SKM-1 (cell line): ENCODE results near the gene CD99.
"Not testable (repeated sequence)": the region's sequence is repeated elsewhere in the genome, so short reads cannot be mapped to it uniquely, and the experiment has no call there.

ENCODE experiments used
- DNase-seq: peaks from one replicate; lab custom pipeline; 2025; ENCODE audit not compliant: unreplicated experiment; lab: John Stamatoyannopoulos, UW

The CD99 gene

DNA sequence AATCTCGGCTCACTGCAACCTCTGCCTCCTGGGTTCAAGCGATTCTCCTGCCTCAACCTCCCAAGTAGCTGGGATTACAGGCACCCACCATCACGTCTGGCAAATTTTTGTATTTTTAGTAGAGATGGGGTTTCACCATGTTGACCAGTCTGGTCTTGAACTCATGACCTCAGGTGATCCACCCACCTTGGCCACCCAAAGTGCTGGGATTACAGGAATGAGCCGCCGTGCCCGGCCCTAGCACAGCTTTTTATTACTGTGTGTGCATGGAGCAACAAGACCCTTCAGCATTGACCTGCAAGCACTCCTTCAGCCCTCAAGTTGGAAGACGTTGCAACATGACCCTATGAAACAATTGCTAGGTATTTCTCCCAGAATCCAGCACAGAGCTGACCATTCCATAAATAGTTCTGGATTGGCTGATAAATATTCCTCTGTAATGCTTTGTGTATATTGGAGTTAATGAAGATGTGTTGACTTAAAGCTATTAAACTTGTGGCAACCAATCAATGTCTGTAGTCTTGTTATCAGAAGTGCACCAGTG, 15.4 kb upstream of the CD99 start:
- DNase-seq, result not testable (repeated sequence)

DNA sequence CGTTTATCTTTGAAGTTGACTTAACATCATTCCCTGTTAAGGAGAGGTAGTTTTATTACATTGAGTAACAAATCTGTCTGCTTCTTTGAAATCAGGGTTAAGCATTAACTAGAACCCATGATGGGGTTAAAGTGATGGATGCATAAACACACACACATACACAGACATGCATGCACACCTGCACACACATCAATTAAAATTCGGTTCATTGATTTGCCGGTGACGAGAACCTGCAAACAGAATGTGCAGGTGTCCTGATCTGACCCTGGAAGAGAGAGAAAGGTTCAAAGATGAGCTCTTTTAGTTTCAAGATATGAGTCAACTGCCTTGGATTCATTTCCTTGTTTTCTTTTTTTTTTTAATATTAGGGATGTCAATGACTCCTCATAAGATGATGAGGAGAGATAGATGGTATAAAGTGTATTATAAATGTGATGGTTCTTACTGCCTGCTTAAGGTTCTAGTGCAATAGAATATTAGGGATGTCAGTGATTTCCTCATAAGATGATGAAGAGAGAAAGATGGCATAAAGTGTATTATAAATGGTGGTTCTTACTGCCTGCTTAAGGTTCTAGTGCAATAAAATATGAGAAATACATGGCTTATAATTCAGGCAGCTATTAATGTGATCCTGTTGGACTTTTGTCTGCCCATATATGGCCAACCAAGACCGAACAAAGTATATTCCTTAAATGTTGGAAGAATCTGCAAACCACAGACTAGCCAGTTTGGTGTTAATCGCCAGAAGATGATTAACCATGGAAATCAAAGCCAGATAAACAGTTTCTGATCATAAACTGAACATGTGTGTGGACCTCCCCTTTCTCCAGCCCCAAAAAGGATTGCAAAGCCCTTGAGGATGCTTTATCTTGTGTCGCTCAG, 14.1 kb upstream of the CD99 start:
- DNase-seq, result no peak

DNA sequence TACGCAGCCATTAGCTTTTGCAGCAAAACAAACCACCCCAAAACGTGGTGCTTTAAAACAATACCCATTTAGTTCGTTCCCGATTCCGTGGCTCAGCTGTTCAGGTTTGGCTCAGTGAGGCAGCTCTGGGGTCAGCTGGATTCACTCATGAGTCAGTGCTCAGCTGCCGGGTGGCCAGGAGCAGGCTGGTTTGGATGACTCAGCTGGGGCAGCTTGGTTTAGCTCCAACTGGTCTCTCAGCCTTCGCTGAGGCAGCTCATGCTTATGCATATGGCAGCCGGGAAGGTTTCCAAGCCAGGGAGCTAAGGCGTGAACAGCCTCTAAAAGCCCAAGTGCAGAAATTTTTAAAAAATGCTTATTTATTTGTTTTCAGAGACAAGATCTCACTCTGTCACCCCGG, 13.3 kb upstream of the CD99 start:
- DNase-seq, result no peak

DNA sequence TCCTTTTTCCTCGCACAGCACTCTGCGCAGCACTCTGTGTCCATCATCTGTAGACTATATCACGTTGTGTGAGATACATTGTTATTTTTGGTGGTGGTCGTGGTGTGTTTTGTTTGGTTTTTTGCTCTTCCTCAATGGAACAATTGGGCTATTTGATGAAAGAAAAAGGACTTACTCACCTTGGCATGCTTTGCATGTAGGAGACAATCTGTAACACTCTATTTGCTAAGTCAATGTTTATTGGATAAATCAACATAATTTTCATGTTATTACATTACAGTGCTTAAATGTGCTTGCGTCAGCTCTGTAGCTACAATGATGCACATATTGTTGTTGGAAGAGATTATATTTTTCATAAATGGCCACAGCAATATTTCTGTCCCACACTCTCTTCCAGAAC, 12.5 kb upstream of the CD99 start:
- DNase-seq, result no peak

DNA sequence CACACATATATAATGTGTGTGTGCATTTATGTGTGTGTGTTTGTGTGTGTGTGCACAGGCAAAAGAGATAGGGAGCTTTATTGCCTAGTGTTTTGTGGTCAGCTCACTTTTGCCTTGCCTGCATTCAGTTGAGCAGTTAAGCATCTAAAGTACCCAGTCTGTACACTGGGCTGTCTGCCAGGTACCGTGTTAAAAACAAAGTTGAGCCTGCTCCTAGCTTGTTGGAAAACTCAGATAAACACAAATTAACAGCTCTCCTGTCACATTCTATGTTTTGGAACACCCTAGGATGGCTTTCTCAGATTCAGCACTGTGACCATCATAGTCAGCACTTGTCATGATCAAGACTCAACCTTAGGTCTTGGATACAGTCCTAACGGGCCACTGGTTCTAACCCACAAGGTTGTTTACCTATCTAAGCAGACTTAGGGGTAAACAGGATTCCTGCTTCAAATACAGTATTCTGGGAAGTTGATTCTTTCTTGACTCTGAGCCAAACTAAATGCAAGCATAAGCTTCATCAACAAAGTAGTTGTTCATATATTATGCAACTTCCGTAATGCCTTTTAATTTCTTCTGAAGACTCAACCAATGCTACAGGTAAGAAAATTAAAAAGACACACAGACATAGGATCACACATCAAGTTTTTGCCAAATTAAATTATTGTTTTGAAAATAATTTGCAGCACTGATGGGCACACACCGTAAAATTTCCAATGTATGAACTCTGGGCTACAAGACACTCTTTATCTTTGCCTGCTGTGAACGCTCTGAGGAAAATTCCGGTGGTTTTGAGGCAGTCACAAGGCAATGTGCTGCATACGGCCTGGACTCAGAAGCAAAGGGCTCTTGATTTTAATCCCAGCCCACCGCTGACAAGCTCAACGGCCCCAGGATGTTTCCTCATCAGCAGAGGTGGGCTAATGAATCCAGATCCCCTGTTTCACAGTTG, 11.3 kb upstream of the CD99 start:
- no peak for DNase-seq

DNA sequence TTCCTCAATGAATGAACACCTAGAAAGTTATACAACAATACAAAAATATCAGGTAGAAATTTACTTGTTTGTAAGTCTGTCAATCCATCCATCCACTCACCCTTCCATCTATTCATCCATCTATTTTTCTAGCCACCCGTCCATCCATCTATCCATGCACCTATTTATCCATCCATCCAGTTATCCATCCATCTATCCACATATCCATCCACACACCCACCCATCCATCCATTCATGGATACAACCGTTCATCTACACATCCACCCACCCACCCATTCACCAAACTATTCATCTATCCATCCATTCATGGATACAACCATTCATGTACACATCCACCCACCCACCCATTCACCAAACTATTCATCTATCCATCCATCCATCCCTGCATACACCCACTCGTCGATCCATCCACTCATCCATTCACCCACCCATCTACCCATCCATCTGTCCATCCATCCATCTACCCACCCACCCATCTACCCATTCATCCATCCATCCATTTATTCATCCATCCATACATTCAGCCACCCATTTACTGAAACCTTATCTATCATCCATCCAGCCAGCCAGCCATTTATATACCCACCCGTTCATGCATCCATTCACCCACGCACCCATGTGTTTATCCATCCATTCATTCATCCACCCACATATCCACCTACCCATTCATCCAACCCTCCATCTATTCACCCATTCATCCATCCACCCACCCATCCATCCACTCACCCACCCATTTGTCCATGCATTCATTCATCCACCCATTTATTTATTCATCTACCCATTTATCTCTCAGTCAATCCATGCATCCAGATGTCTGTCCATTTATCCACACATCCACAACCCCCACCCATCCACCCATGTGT, 10.4 kb upstream of the CD99 start:
- no peak for DNase-seq

DNA sequence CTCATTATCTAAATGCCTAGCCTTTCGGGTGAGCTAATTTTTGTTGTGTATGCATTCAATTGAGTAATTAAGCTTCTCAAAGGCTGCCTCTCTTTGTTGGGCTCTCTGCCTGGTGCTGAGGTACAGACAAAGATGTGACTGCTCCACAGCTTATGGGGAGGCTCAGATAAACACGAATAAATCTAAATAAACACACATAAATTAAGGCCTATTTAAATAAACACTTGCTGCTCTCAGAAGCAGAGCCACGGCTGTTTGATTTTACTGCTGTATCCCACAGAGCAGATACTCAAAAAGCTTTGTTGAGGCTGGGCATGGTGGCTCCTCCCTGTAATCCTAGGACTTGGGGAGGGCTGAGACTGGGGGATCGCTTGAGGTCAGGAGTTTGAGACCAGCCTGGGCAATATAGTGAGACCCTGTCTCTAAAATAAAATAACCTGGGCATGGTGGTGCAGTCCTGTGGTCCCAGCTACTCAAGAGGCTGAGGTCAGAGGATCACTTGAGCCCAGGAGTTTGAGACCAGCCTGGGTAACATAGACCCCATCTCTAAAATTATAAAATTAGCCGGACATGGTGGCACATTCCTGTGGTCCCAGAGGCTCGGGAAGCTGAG, 8.4 kb upstream of the CD99 start:
- DNase-seq, result no peak

DNA sequence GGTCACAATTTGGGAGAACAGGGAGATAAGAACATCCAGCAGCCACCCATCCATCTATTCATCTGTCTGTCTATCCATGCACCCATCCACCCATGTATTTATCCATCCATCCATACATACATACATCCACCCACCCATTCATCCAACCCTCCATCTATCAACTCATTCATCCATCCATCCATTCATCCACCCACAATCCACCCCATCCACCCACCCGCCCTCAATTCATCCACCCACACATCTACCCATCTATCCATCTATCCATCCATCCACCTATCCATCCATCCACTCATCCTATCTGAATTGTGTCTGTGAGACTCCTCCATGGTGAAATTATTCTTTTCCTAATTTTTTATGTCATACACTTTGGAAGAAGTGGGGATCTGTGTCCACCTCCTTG, 6.8 kb upstream of the CD99 start:
- DNase-seq, result no peak

DNA sequence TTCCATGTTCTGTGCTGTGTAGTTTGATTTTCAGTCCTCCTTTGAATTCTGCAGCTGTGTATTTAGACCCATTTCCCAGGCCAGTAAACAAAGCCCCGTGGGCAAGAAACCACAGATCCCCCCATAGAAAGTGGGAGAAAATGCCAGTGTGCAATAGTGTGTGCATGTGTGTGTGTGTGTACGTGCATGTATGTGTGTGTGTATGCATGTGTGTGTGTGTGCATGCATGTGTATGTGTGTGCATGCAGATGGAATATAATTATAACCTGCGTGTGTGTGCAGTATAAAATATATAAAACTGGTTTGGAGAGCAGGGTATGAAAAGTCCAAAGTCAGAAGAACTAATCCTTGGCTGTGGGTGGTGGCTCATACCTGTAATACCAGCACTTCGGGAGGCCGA, 5.2 kb upstream of the CD99 start:
- DNase-seq, result no peak

DNA sequence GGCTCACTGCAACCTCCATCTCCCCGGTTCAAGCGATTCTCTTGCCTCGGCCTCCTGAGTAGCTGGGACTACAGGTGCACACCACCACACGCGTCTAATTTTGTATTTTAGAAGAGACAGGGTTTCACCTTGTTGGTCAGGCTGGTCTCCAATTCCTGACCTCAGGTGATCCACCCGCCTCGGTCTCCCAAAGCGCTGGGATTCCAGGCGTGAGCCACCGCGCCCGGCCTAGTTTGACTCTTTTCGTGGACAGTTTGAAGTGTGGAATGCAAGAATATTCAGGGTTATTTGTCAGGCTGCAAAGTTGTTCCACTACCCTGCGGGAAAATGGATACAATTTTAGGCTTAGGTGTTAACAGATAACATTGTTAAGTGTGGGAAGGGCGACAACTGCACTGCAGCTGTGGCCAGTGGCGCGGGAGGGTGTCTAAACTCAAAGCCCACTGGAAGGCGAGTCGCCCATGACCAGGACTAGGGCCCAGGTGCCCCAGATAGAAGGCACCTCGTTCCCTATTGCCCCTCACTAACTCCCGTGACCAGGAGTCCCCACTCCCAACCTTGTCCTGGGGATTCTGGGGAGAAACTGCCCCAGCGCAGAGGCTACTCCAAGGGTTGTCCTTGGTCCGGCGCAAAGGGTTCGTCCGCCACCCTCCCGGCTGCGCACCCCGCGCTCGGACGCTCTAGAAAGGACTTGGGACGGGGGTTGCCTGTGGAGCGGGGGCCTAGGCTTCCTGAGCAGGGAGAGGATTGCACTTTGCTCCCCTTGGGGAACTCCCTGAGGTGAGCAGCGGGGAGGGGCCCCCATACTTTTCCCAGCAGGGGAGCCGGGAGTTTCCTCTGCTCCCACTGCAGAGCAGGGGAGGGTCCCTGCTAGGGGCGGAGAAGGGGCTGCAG, 1.1 kb upstream of the CD99 start:
- DNase-seq, result no peak

DNA sequence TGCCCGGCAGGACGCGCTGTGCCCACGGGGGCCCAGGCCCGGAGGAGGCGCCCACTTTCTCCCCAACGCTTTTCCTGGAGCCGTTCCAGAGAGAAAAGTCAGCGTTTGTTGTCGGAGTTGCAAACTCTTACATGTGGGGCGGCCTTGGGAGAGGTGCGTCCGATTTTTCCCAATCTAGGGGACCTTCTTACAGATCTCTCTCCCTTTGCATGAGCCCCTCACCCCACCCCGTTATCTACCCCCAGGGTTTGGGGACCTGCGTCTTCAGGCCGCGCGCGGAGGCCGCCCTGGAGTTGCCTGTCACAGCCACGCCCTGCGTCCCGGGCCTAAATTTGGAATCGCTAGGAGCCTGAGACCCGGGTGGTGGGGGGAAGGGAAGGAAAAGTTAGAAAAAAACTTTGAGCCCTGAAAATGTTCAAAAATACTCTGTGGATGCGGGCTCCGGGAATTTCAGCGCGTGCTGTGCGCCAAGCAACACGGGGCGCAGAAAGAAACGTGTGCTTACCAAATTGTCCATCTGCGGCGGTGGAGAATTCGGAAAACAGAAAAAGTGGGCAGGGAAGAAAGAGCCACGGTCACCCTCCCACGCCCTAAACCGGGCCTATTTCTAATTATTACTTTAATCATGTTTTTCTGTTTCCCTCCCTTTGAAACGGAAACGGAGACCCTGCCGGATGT, 587 bp downstream of the CD99 start:
- no peak for DNase-seq

DNA sequence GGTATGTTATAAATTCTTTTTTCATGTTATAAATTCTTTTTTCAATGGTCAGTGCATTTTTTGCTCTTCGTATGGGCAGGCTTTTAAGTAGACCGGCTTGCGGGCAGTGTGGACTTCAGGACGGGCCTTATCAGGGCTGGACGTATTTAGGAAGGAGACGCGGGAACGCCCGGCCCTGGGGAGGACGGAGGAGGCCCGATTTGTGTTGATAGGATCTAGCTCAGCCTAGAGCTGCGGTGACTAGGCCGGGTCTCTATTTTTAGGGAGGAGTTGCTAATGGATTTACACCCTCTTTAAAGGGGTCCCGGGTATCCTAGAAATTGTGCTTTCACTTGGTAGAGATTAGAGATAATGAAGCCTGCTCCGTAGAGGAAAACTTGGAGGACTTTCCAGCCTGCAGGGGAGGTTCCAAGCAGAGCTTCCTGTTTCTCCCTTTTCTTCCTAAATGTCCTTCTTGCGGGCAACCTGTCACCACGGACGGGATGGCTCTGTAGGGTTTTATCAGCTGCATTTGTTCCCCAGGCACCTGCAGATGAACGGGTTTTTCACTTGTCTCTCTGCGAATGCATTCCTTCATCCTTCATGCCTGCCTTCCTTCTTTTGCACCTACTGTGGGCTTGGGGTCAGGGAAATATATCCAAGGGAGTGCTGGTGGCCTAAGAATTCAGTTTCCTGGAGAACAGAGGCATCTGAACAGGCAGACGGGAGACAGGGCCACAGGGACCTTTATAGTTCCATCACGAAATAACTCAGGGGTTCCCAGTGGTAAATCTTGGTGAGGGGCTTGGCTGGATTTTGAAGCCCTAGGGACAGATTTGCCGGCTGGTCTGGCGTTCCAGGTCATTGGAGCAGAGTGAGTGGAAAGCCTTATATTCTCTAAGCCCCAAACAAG, 1.4 kb downstream of the CD99 start:
- DNase-seq, result no peak

DNA sequence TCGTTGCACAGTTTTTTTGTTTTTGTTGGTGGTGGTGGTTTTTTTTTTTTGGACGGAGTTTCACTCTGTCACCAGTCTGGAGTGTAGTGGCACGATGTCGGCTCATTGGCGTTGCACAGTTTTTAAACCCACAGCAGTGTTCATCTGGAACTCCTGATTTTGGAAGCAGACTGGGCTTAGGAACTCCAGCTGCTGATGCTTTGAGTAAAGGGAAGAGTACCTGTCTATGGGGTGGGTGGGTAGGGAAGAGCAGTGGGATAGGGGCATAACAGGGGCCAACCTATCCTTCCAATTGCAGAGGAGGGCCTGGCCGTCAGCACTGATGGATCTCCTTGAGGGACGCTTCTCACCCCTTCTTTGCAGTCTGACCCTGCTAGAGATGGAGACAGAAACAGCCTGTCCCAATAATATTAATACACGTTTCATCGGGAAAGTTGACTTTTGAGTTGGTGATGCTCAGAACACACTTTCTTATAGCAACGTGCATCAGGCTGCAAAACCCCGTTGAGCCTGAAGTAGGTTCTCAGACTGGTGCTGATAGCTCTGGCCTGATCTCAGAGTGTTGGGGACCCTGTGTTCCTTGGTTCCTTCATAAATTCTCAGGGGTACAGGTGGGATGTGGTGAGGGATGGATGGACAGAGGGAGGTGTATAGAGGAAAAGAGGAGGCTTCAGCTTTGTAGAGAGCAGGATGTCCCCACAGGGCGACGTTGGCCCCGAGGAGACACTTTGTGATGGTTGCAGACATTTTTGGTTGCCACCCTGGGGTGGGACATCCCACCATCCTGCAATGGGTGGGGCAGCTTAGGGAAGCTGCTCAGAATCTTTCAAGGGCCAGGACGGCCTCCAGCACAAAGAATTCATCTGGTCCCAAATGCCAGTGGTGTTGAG, 2.3 kb downstream of the CD99 start:
- DNase-seq, result no peak

DNA sequence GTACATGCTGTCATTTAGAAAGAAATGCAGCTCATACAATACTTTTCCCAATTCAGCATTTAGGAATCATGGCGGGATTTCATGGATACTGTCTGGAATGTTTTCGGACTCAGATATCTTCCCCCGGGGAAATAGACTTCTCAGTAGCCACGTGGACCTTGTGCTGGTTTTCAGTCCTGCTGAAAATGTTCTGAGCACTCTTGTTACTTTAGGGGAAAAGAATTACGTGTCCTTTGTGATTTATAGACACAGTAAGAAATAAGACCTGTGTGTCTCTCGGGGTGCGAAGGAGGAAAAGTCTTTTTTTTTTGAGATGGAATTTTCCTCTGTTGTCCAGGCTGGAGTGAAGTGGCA, 3.8 kb downstream of the CD99 start:
- DNase-seq, result no peak

DNA sequence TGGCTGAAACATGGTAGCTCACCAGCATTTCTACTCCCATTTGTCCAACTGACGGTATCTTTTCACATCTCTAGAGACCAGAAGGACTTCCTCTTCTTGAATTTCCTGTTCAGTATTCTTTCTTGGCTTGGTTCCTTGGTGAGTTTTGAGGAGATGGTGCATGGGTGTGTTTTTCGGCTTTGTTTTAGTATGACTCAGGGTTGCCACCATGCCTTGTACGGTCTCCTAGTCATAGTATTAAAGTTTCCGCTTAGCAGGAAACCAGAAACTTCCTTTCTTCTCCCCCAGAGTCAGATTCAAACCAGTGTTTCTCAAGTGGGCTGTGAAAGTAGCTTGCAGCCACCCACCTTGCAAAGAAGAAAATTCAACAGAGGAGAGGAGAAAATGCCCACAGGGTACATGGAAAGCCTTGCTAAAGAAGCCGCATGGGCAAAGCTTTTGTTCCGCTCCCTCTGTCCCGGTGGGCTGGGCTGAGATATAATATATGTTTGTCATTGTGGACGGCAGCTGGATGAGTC, 5.7 kb downstream of the CD99 start:
- no peak for DNase-seq

DNA sequence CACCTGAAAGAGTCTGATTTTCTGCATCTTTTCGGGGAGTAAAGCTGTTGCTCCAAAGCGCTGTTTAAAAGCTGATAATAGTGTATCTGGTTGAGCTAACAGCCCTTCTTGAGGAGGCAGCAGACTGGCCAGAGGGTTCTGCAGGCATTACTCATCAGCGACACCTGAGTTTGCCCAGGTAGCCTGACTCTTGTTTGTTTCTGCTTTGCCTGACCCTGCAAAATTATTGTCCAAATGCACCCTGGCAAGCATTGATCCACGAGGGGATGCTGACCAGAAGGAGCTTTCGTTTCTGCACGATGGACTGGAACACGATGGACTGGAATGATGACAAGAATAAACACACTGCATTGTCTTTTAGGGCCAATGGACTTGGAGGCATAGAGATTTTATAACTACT, 6.2 kb downstream of the CD99 start:
- no peak for DNase-seq
